Measurements from ENCODE around the gene UBN1. TPM values are rescaled to one million over a fixed set of nuclear protein-coding genes. Genes with fewer than 3 reads are reported as not detected.

UBN1 gene
- total and polyA plus RNA-seq, 4 donors, result 7.3 to 19.7 (median 14.2) TPM

GRCh38 chr16:4883501-4883900, 36.2 kb downstream of the UBN1 start:
- Histone ChIP-seq H3K27me3 (ENCODE audit: control insufficient read depth in 4 of 4, insufficient read depth in 4 of 4, low read length in 3 of 4) (no peaks in the 10 kb centered on the region), H3K4me3 (ENCODE audit: low read depth in 1 of 3, low read length in 3 of 3) (no peak overlapping the region), H3K36me3 (ENCODE audit: control insufficient read depth in 4 of 4, insufficient read depth in 3 of 4, low read depth in 1 of 4, low read length in 3 of 4) (peaks cover 21 to 91% (median 76%) of the 10 kb centered on the region in 4 donors), H3K27ac (ENCODE audit: low read depth in 1 of 2, low read length in 2 of 2) (no peak overlapping the region), H3K9me3 (ENCODE audit: control insufficient read depth in 4 of 4, low read length in 3 of 4) (no peaks in the 10 kb centered on the region), H3K4me1 (ENCODE audit: control insufficient read depth in 4 of 4, insufficient read depth in 4 of 4, low read length in 3 of 4) (peaks cover 0 to 11% (median 6%) of the 10 kb centered on the region in 4 donors), H3K9ac (ENCODE audit: low read depth in 1 of 2, low read length in 2 of 2) (no peak overlapping the region)
- WGBS, result 97% methylated on average over 25 of the region's 25 CpGs
- no peak for TF ChIP-seq YY1 (IDR thresholded peaks at IDR 0.05)
- TF ChIP-seq FOXA2 (IDR thresholded peaks at IDR 0.05), result no peak
- TF ChIP-seq ATF3 (IDR thresholded peaks at IDR 0.05), result no peak
- no peak for DNase-seq (ENCODE audit: low spot score)

- WGBS, result 96% methylated on average over 34 of the region's 34 CpGs
- Histone ChIP-seq H3K9me3 (ENCODE audit: control insufficient read depth in 4 of 4, low read length in 3 of 4) (no peaks in the 10 kb centered on the region), H3K36me3 (ENCODE audit: control insufficient read depth in 4 of 4, insufficient read depth in 3 of 4, low read depth in 1 of 4, low read length in 3 of 4) (peaks cover 21 to 86% (median 73%) of the 10 kb centered on the region in 4 donors), H3K4me3 (ENCODE audit: low read depth in 1 of 3, low read length in 3 of 3) (no peak overlapping the region), H3K27ac (ENCODE audit: low read depth in 1 of 2, low read length in 2 of 2) (no peak overlapping the region), H3K9ac (ENCODE audit: low read depth in 1 of 2, low read length in 2 of 2) (no peak overlapping the region), H3K27me3 (ENCODE audit: control insufficient read depth in 4 of 4, insufficient read depth in 4 of 4, low read length in 3 of 4) (no peaks in the 10 kb centered on the region), H3K4me1 (ENCODE audit: control insufficient read depth in 4 of 4, insufficient read depth in 4 of 4, low read length in 3 of 4) (peaks cover 0 to 14% (median 10%) of the 10 kb centered on the region in 4 donors)
- TF ChIP-seq NR2F2 (IDR thresholded peaks at IDR 0.05), result no peak
- no peak for TF ChIP-seq HNF4G (IDR thresholded peaks at IDR 0.05)
- TF ChIP-seq EGR1 (IDR thresholded peaks at IDR 0.05; ENCODE audit: low read depth in 2 of 2), result no peak
- no peak for TF ChIP-seq SP1 (IDR thresholded peaks at IDR 0.05)
- TF ChIP-seq CTCF (IDR thresholded peaks at IDR 0.05; ENCODE audit: low read depth, low read length, missing input control), result no peak
- no peak for TF ChIP-seq HNF4A (conservative IDR thresholded peaks at IDR 0.05)
- TF ChIP-seq ATF3 (IDR thresholded peaks at IDR 0.05), result no peak
- no peak for DNase-seq (ENCODE audit: low spot score)
These were observed 36.9 kb downstream of the UBN1 start for GRCh38 chr16:4884209-4884608.

- WGBS, result 95% methylated on average over 45 of the region's 45 CpGs
- DNase-seq (ENCODE audit: low spot score), result no peak
- peaks cover 16 to 85% (median 68%) of the 10 kb centered on the region in 4 donors for H3K36me3 ChIP-seq (ENCODE audit: control insufficient read depth in 4 of 4, insufficient read depth in 3 of 4, low read depth in 1 of 4, low read length in 3 of 4)
- TF ChIP-seq EGR1 (IDR thresholded peaks at IDR 0.05; ENCODE audit: low read depth in 2 of 2), result no peak
- no peak for TF ChIP-seq YY1 (IDR thresholded peaks at IDR 0.05)
- no peak for TF ChIP-seq HNF4A (conservative IDR thresholded peaks at IDR 0.05)
- no peak for TF ChIP-seq REST (IDR thresholded peaks at IDR 0.05)
- no peak for TF ChIP-seq RXRA (IDR thresholded peaks at IDR 0.05)
- no peak for TF ChIP-seq CTCF (IDR thresholded peaks at IDR 0.05; ENCODE audit: low read depth, low read length, missing input control)
- no peak for TF ChIP-seq ZBTB33 (IDR thresholded peaks at IDR 0.05)
- no peak for TF ChIP-seq NR2F2 (IDR thresholded peaks at IDR 0.05)
- no peak for TF ChIP-seq RAD21 (IDR thresholded peaks at IDR 0.05)
- TF ChIP-seq FOXA2 (IDR thresholded peaks at IDR 0.05), result no peak
- TF ChIP-seq FOXA1 (IDR thresholded peaks at IDR 0.05), result no peak
- no peak for TF ChIP-seq TAF1 (conservative IDR thresholded peaks at IDR 0.05)
These were observed 37.9 kb downstream of the UBN1 start for GRCh38 chr16:4884972-4885874.

More at GRCh38 chr16:4884972-4885874, 37.9 kb downstream of the UBN1 start:
- Histone ChIP-seq H3K27ac (ENCODE audit: low read depth in 1 of 2, low read length in 2 of 2) (no peak overlapping the region), H3K4me3 (ENCODE audit: low read depth in 1 of 3, low read length in 3 of 3) (no peak overlapping the region), H3K4me1 (ENCODE audit: control insufficient read depth in 4 of 4, insufficient read depth in 4 of 4, low read length in 3 of 4) (peaks cover 0 to 14% (median 10%) of the 10 kb centered on the region in 4 donors), H3K9me3 (ENCODE audit: control insufficient read depth in 4 of 4, low read length in 3 of 4) (no peaks in the 10 kb centered on the region), H3K9ac (ENCODE audit: low read depth in 1 of 2, low read length in 2 of 2) (no peak overlapping the region), H3K27me3 (ENCODE audit: control insufficient read depth in 4 of 4, insufficient read depth in 4 of 4, low read length in 3 of 4) (no peaks in the 10 kb centered on the region)

Data from liver (tissue), 9 donors.